ENCODE data around the gene CD163L1. TPM values are rescaled to one million over a fixed set of nuclear protein-coding genes. Genes with fewer than 3 reads are reported as not detected.
"Not testable (repeated sequence)": the region's sequence is repeated elsewhere in the genome, so short reads cannot be mapped to it uniquely, and the experiment has no call there.

The CD163L1 gene
- 1 to 10 TPM in 2 of 3 donors, under 1 TPM in 1; 0.21 to 2.1 (median 1.8) TPM for polyA plus RNA-seq

- WGBS, 3 donors = 22 to 41% (median 23%) methylated on average over 2 of the region's 2 CpGs
- no peak within 1 kb of the TSS for H3K27ac ChIP-seq (ENCODE audit: low read depth, low read length)
Measured at GRCh38 chr12:7444076-7444475, at the start of gene CD163L1. Gene CD163L1 (minus strand): TSS chr12:7444153. CDS start chr12:7444127, 26 bp downstream.

DNA sequence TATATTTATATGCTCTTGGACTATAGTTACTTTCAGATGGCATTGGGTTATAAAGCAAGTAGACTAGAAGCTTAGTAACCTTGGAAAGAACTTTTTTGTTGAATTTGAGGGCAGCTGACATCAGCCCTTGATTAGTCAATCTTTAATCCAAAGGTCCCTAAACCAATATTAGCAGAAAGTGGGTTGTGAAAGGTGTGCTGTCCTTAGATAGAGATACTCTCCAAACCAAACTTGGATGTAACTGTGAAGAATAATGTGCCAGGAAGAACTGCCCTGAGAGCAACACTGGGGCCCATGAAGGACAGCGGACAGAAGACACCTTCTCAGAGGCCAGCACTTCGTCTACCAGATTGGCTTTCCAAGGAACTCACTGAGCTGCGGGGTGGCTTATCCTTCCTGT, 49.1 kb upstream of the CD163L1 start:
- 75 to 90% (median 84%) methylated on average over 3 of the region's 3 CpGs for WGBS, 3 donors
- H3K27ac ChIP-seq (ENCODE audit: low read depth, low read length) = no peak overlapping the region

DNA sequence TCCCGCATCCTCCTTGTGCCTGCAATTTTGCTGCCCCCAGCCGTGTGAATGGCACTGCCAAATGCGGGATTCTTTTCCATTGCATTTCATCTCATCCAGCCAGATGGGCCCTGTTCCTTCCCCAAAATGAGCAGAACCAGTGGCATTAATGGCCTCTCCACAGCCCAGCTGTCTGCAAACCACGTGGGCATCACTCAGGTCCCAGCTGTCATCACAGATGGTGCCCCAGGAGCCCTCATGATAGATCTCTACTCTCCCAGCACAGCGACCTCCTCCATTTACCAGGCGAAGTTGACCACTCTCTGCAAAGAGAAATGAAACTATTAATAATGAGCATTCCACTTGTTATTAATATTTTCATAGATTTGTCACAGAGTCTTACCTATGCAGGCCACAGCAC, 42.6 kb upstream of the CD163L1 start:
- H3K27ac ChIP-seq (ENCODE audit: low read depth, low read length) = no peak overlapping the region
- 77 to 84% (median 84%) methylated on average over 6 of the region's 6 CpGs for WGBS, 3 donors

DNA sequence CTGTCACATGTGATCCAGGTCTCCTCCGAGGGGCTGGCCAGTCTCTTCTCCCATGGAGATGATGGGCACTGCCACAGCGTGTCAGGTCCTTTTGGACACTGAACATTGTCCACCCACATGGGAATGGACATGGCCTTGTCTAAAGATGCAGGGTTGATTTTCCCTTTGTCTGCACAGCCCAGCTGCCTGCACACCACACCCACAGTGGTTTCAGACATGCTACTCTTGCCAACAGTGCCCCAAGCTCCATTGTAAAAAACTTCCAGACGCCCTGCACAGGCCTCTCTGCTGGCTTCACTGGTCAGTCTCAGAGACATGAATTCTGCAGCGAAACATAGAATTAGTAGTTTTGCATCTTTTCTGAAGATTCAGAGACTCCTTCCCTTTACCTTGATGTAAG, 41.1 kb upstream of the CD163L1 start:
- H3K27ac ChIP-seq (ENCODE audit: low read depth, low read length) = no peak overlapping the region
- 48 to 59% (median 51%) methylated on average over 4 of the region's 4 CpGs for whole genome bisulfite sequencing, 3 donors

DNA sequence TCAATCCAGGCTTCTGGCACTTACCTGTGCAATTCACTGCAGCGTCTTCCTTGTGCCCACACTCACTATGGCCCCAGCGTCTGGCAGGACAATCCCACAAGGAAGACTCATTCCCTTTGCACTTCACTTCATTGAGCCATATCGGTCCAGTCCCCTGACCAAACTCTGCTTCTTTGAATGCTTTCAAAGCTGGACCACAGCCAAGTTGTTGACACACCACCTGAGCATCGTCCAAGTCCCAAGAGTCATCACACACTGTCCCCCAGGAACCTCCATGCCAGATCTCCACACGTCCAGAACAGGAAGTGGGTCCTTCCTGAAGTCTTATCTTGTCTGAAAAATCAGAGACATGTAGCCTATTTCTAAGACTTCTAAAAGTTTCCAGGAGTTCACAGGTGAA, 39.4 kb upstream of the CD163L1 start:
- H3K27ac ChIP-seq (ENCODE audit: low read depth, low read length) = no peak overlapping the region
- 55 to 62% (median 59%) methylated on average over 5 of the region's 5 CpGs for WGBS, 3 donors

GRCh38 chr12:7479771-7480170, 35.8 kb upstream of the CD163L1 start:
- WGBS, 3 donors = 14 to 55% (median 36%) methylated on average over 1 of the region's 1 CpG

GRCh38 chr12:7472060-7472459, 28.1 kb upstream of the CD163L1 start:
- 80 to 90% (median 82%) methylated on average over 6 of the region's 6 CpGs for WGBS, 3 donors
- H3K27ac ChIP-seq (ENCODE audit: low read depth, low read length) = no peak overlapping the region

More at GRCh38 chr12:7479771-7480170, 35.8 kb upstream of the CD163L1 start:
- H3K27ac ChIP-seq (ENCODE audit: low read depth, low read length) = no peak overlapping the region

- no peak overlapping the region for H3K27ac ChIP-seq (ENCODE audit: low read depth, low read length)
- WGBS, 3 donors = 61 to 71% (median 68%) methylated on average over 7 of the region's 7 CpGs
Measured at GRCh38 chr12:7460375-7461259, 16.7 kb upstream of the CD163L1 start.

- WGBS, 3 donors = 78 to 84% (median 81%) methylated on average over 3 of the region's 3 CpGs
- H3K27ac ChIP-seq (ENCODE audit: low read depth, low read length) = no peak overlapping the region
Measured at GRCh38 chr12:7459973-7460372, 16.0 kb upstream of the CD163L1 start.

DNA sequence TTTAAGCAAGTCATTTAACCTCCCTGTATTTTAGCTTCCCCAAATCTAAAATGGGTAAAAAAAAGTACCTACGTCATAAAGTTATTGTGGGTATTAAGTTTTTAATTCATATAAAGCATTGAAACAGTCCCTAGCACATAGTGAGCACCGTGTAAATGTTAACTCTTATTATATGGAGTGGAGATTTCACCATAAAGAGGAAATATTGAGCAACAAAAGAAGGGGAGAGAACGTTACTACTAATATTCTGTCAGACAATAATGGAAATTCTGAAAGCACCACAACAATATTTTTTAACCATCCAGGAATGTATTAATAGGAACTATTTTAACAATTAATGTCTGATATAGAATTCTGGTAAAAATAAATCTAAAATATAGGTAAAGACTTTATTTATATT, 7.8 kb upstream of the CD163L1 start:
- WGBS, 3 donors = 44 to 70% (median 53%) methylated on average over 3 of the region's 3 CpGs
- H3K27ac ChIP-seq (ENCODE audit: low read depth, low read length) = no peak overlapping the region

DNA sequence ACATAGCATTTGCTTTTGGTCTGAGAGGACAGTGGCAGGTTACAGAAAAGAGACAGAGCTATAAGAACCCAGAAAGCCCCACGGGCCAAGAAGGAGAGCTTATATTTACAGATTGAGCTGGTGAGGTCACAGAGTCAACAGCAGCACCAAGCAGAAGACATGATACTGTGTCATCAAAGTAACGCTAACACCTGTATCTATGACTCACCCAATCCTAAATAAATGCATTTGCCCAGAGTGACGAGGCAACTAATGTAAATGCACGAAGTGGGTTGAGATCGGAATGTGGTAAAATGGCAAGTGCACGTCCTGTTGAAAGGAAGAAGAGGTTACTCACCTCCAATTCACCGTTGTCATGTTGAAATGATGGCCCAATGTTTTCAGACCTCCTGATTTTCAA, 6.7 kb upstream of the CD163L1 start:
- H3K27ac ChIP-seq (ENCODE audit: low read depth, low read length) = no peak overlapping the region
- 60 to 84% (median 76%) methylated on average over 7 of the region's 7 CpGs for WGBS, 3 donors

DNA sequence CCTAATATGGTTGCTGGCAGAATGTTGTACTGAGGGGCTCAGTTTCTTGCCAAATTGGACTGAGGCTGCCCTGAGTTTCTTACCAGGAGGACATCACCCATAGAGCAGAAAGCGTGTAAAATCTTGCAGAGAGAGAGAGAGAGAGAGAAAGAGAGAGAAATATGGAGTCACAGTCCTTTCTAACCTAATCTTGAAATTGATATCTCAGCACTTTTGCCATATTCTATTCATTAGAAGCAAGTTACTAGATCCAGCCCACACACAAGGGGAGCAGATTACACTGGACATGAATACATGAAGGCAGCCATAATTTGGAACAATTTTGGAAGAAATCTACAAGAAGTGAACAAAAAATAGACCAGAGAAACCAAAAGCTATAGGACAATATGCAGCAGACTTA, 4.1 kb upstream of the CD163L1 start:
- no peak overlapping the region for H3K27ac ChIP-seq (ENCODE audit: low read depth, low read length)
- 75 to 95% (median 91%) methylated on average over 1 of the region's 1 CpG for WGBS, 3 donors

DNA sequence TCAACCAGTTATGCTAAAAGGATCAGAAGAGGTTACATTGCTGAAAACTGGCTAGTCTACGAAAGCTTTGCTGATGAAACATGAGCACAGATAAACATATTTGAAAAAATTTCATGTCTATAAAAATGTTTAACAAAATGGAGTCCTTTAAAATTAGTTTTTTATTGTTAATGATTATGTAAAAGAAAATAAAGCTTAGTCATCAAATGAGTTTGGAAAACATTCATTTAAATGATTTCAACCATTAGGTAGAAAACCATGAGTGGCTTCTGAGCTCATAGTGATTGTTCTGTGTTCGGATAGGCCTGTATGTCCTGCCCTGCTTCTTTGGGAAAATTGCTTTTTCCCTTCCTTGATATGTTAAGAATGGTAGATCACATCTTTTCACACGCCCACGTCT, 584 bp upstream of the CD163L1 start:
- H3K27ac ChIP-seq (ENCODE audit: low read depth, low read length) = no peak overlapping the region
- WGBS, 3 donors = 75 to 84% (median 84%) methylated on average over 4 of the region's 4 CpGs

- no peak overlapping the region for H3K27ac ChIP-seq (ENCODE audit: low read depth, low read length)
- 90 to 93% (median 93%) methylated on average over 1 of the region's 1 CpG for WGBS, 3 donors
Measured at GRCh38 chr12:7441216-7441615, 2.7 kb downstream of the CD163L1 start.

- 9 to 19% (median 12%) methylated on average over 79 to 84 of the region's 84 CpGs for WGBS, 3 donors
- H3K27ac ChIP-seq (ENCODE audit: low read depth, low read length) = no peak overlapping the region
Measured at GRCh38 chr12:7439579-7440505, 4.1 kb downstream of the CD163L1 start.

DNA sequence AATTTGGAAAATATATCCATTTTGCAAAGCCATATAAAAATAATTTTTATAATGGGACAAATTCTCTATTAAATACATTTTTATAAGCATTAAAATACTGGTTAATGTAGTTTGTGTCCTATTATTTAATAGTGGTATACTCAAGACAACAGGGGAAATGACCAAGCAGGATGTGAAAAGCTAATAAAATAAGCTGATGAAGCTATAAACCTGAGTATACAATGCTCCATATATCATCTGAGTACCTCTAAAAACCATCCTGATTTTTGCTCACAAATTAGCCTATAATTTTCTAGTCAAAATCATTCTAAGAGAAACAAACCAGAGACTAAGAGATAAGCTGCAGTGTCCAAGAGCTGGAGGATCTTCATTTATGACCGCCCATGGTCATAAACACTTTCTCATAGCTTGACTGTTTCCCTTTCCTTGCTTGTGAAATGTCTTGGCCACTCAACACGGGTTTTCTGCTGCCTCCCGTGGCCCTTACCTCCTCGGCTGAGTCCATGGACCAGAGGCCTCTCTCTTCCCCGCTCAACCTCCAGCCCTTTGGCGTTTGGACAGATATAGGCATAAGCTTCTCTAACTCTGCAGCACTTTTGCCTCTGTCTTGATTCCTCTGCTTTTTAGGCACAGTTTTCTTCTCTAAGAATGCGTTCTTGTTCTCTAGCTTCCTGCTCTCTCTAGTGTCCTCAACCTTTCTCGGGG, 5.5 kb downstream of the CD163L1 start:
- H3K27ac ChIP-seq (ENCODE audit: low read depth, low read length) = not testable (repeated sequence)
- WGBS, 3 donors = 77 to 84% (median 83%) methylated on average over 8 of the region's 8 CpGs

DNA sequence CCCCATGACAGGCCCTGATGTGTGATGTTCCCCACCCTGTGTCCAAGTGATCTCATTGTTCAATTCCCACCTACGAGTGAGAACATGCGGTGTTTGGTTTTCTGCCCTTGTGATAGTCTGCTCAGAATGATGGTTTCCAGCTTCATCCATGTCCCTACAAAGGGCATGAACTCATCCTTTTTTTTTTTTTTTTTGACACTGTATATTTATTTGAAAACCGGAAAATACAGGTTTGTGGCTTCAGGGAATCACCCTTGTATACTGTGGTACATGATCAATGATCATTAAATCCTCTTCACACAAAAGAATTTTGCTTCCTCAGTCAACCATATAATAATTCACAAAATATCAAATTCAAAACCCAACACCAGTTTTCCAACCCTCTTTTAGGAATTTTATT, 6.5 kb downstream of the CD163L1 start:
- 87 to 91% (median 88%) methylated on average over 3 of the region's 3 CpGs for WGBS, 3 donors
- not testable (repeated sequence) for H3K27ac ChIP-seq (ENCODE audit: low read depth, low read length)

DNA sequence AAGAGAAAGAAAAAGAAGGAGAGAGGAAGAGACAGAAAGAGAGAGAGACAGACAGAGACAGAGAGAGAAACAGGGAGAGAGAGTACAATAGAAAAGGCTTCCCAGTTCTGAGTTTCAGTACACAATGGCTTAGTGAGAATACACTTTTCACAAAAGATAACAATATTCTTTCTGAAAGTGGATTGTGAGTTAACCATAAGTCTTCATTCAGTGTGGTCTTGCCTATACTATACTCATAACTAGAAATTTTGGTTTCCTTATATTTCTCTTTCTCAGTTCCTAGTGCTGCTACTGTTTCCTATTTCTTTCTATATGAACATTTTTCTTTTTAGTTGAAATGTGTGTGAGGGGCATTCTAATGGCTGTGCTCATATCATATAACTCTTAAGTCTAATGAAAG, 9.3 kb downstream of the CD163L1 start:
- no peak overlapping the region for H3K27ac ChIP-seq (ENCODE audit: low read depth, low read length)
